HEK293 (cell line): ENCODE measurements around the gene UGT1A10.

Experiments
- CTCF ChIA-PET: fragments of 350-600 bp; formaldehyde crosslinking; extraction: SDS; loops from one replicate; lab custom pipeline; 2021; ENCODE audit warnings: antibody characterized with exemption; lab: Yijun Ruan, JAX
- POLR2A ChIA-PET: fragments of 300-600 bp; formaldehyde crosslinking; extraction: SDS; loops from one replicate; lab custom pipeline; 2020; ENCODE audit warnings: antibody characterized with exemption, inconsistent platforms; lab: Yijun Ruan, JAX
- H3K27ac ChIP-seq: fragments of 200-500 bp; sonication (Bioruptor generic); 2 replicates; pipeline ENCODE4 v1.5.1; 2014; ENCODE audit warnings: low read depth, low read length, control low read depth, inconsistent platforms; ENCODE audit errors: extremely low read depth
- H3K36me3 ChIP-seq, 2 experiments: fragments of 200-500 bp in 1 of 2; sonication (Bioruptor generic) in 1 of 2; 1 replicate in 1 of 2; 2 replicates in 1 of 2; pipeline ENCODE4 v1.5.1; 2014 to 2017; ENCODE audit warnings: inconsistent platforms in 2 of 2, low read length in 2 of 2; ENCODE audit not compliant: control insufficient read depth in 2 of 2, insufficient read depth in 1 of 2
- H3K4me1 ChIP-seq: fragments of 200-500 bp; sonication (Bioruptor generic); 2 replicates; pipeline ENCODE4 v1.5.1; 2014; ENCODE audit warnings: mild to moderate bottlenecking, low read length, inconsistent platforms; ENCODE audit not compliant: control insufficient read depth, insufficient read depth
- H3K4me3 ChIP-seq: 2 replicates; pipeline ENCODE4 v1.5.1; 2011; ENCODE audit warnings: low read depth, mild to moderate bottlenecking, control low read depth, low read length, moderate library complexity
- H3K9me3 ChIP-seq: fragments of 200-500 bp; sonication (Bioruptor generic); 2 replicates; pipeline ENCODE4 v1.5.1; 2014; ENCODE audit warnings: low read depth, low read length, inconsistent platforms; ENCODE audit not compliant: control insufficient read depth, insufficient read depth
- GLIS2 ChIP-seq: fragments of 450-650 bp; formaldehyde crosslinking; IDR thresholded peaks from 2 replicates; pipeline ENCODE4 v1.5.1; 2016; ENCODE audit warnings: missing biosample characterization, missing genetic modification characterization
- IKZF3 ChIP-seq: fragments of 450-650 bp; IDR thresholded peaks from 2 replicates; pipeline ENCODE4 v1.5.0; 2018; ENCODE audit warnings: missing biosample characterization, mild to moderate bottlenecking, missing genetic modification characterization, moderate library complexity
- ZBTB21 ChIP-seq: fragments of 450-650 bp; formaldehyde crosslinking; IDR thresholded peaks from 2 replicates; pipeline ENCODE4 v1.5.1; 2017; ENCODE audit warnings: missing biosample characterization, missing genetic modification characterization
- ZBTB8A ChIP-seq: fragments of 450-650 bp; formaldehyde crosslinking; IDR thresholded peaks from 2 replicates; pipeline ENCODE4 v1.5.1; 2016; ENCODE audit warnings: missing biosample characterization, missing genetic modification characterization
- ZEB2 ChIP-seq: fragments of 450-650 bp; formaldehyde crosslinking; IDR thresholded peaks from 2 replicates; pipeline ENCODE4 v1.5.1; 2016; ENCODE audit warnings: missing biosample characterization, missing genetic modification characterization
- ZNF114 ChIP-seq: fragments of 450-650 bp; formaldehyde crosslinking; IDR thresholded peaks from 2 replicates; pipeline ENCODE4 v1.5.0; 2017; ENCODE audit warnings: missing biosample characterization, missing genetic modification characterization
- ZNF133 ChIP-seq: fragments of 450-650 bp; formaldehyde crosslinking; IDR thresholded peaks from 2 replicates; pipeline ENCODE4 v1.5.1; 2016; ENCODE audit warnings: missing biosample characterization, missing genetic modification characterization
- ZNF140 ChIP-seq: fragments of 450-650 bp; formaldehyde crosslinking; IDR thresholded peaks from 2 replicates; pipeline ENCODE4 v1.5.1; 2016; ENCODE audit warnings: missing biosample characterization, missing genetic modification characterization
- ZNF157 ChIP-seq: fragments of 450-650 bp; formaldehyde crosslinking; IDR thresholded peaks from 2 replicates; pipeline ENCODE4 v1.5.1; 2016; ENCODE audit warnings: missing biosample characterization, missing genetic modification characterization
- ZNF175 ChIP-seq: fragments of 450-650 bp; formaldehyde crosslinking; IDR thresholded peaks from 2 replicates; pipeline ENCODE4 v1.5.1; 2016; ENCODE audit warnings: missing biosample characterization, missing genetic modification characterization
- ZNF292 ChIP-seq: fragments of 450-650 bp; formaldehyde crosslinking; IDR thresholded peaks from 2 replicates; pipeline ENCODE4 v1.5.1; 2016; ENCODE audit warnings: low read depth, missing biosample characterization, missing genetic modification characterization, borderline replicate concordance
- ZNF335 ChIP-seq: fragments of 450-650 bp; formaldehyde crosslinking; conservative IDR thresholded peaks from 2 replicates; pipeline ENCODE4 v1.5.1; 2016; ENCODE audit warnings: missing biosample characterization, missing genetic modification characterization
- ZNF366 ChIP-seq: fragments of 450-650 bp; formaldehyde crosslinking; conservative IDR thresholded peaks from 2 replicates; pipeline ENCODE4 v1.5.1; 2016; ENCODE audit warnings: missing biosample characterization, missing genetic modification characterization
- ZNF510 ChIP-seq: fragments of 450-650 bp; formaldehyde crosslinking; IDR thresholded peaks from 2 replicates; pipeline ENCODE4 v1.5.1; 2018; ENCODE audit warnings: mild to moderate bottlenecking, missing genetic modification characterization, missing biosample characterization; ENCODE audit not compliant: insufficient replicate concordance
- ZNF521 ChIP-seq: fragments of 450-650 bp; formaldehyde crosslinking; IDR thresholded peaks from 2 replicates; pipeline ENCODE4 v1.5.1; 2017; ENCODE audit warnings: missing biosample characterization, mild to moderate bottlenecking, missing genetic modification characterization
- ZNF560 ChIP-seq: fragments of 450-650 bp; formaldehyde crosslinking; IDR thresholded peaks from 2 replicates; pipeline ENCODE4 v1.5.1; 2017; ENCODE audit warnings: missing biosample characterization, missing genetic modification characterization, borderline replicate concordance
- ZNF585B ChIP-seq: fragments of 450-650 bp; formaldehyde crosslinking; IDR thresholded peaks from 2 replicates; pipeline ENCODE4 v1.5.1; 2016; ENCODE audit warnings: missing biosample characterization, missing genetic modification characterization
- ZNF658 ChIP-seq: fragments of 450-650 bp; formaldehyde crosslinking; IDR thresholded peaks from 2 replicates; pipeline ENCODE4; 2016; ENCODE audit warnings: missing biosample characterization, missing genetic modification characterization
- ZNF670 ChIP-seq: fragments of 450-650 bp; formaldehyde crosslinking; IDR thresholded peaks from 2 replicates; pipeline ENCODE4 v1.5.1; 2016; ENCODE audit warnings: missing biosample characterization, missing genetic modification characterization, low read depth
- TF ChIP-seq, protein P1 (sequence below): sonication (generic); formaldehyde crosslinking; IDR thresholded peaks from 2 replicates; pipeline ENCODE4 v1.8.1; 2022; ENCODE audit warnings: mild to moderate bottlenecking, moderate library complexity, missing genetic modification reagents
- TF ChIP-seq, protein P2 (sequence below): fragments of 450-650 bp; formaldehyde crosslinking; IDR thresholded peaks from 2 replicates; pipeline ENCODE4 v1.5.1; 2016; ENCODE audit warnings: missing biosample characterization, missing genetic modification characterization
- TF ChIP-seq, protein P3 (sequence below): fragments of 450-650 bp; IDR thresholded peaks from 2 replicates; pipeline ENCODE4 v1.5.1; 2018; ENCODE audit warnings: missing biosample characterization, missing genetic modification characterization
- TF ChIP-seq, protein P4 (sequence below): fragments of 450-650 bp; formaldehyde crosslinking; IDR thresholded peaks from 2 replicates; pipeline ENCODE4 v1.5.1; 2016; ENCODE audit warnings: missing biosample characterization, missing genetic modification characterization

The UGT1A10 gene

DNA sequence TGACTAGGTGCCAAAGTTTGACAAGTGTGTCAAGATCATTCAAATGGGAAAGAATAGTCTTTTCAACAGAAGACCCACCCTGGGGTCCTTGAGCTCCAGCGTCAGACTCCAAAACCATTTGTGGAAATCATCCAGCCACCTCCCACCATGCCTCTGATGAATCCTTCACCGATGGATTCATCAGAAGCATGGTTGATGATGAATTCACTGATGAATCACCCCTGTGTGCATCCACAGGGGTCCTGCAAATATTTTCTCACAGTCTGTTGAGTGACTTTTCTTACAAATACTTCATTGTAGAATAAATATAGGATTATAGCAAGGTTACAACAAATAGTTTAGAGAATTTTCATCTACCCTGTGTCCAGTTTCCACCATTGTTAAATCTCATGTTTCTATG lies 39.8 kb downstream of the UGT1A10 start:
- H3K27ac ChIP-seq, result no peak overlapping the region

DNA sequence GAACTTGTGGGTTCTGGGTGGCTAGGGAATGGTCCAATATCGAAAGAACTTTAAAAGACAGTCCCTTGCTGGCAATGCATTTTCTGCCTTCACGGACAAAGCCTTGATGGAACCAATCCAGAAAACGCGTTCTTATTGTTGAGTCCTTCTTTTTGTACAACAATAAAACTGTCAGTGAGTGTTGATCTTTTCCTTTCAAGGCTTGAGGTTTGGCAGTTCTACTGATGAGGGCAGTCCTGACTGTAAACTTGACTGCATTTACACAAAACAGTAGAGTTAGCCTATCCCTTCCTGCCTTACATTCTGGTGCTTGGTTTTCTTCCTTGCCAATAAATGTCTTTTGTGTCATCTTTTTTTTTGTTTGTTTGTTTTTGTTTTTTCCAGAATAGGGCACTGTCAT lies 42.9 kb downstream of the UGT1A10 start:
- Histone ChIP-seq H3K9me3 (no peaks in the 10 kb centered on the region), H3K4me3 (no peak overlapping the region), H3K27ac (no peak overlapping the region), H3K36me3 (no peaks in the 10 kb centered on the region), H3K4me1 (peaks cover 4% of the 10 kb centered on the region; the same call in 1 of the 2 replicates)
- ChIA-PET CTCF (no interaction called here), POLR2A (no interaction called here)
- TF ChIP-seq ZBTB21, result no peak
- TF ChIP-seq IKZF3, result no peak
- TF ChIP-seq, protein P1, sequence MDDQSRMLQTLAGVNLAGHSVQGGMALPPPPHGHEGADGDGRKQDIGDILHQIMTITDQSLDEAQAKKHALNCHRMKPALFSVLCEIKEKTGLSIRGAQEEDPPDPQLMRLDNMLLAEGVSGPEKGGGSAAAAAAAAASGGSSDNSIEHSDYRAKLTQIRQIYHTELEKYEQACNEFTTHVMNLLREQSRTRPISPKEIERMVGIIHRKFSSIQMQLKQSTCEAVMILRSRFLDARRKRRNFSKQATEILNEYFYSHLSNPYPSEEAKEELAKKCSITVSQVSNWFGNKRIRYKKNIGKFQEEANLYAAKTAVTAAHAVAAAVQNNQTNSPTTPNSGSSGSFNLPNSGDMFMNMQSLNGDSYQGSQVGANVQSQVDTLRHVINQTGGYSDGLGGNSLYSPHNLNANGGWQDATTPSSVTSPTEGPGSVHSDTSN, result no peak
- no peak for TF ChIP-seq ZNF335
- no peak for TF ChIP-seq ZNF585B
- TF ChIP-seq, protein P2, sequence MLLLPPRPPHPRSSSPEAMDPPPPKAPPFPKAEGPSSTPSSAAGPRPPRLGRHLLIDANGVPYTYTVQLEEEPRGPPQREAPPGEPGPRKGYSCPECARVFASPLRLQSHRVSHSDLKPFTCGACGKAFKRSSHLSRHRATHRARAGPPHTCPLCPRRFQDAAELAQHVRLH (tag by site-specific recombination), result no peak

More for the DNA sequence above, 39.8 kb downstream of the UGT1A10 start:
- ChIA-PET POLR2A (no interaction called here), CTCF (interaction anchor here (1.5 kb wide), 1 partner anchor 36 kb away, joined by 4 read pairs; the partner anchor contains the start of gene UGT1A5)
- Histone ChIP-seq H3K4me1 (peaks cover 4% of the 10 kb centered on the region; the same call in 1 of the 2 replicates), H3K4me3 (no peak overlapping the region), H3K9me3 (no peaks in the 10 kb centered on the region), H3K36me3 (no peaks in the 10 kb centered on the region)
- TF ChIP-seq ZNF366, result no peak
- TF ChIP-seq ZNF510 (tag by site-specific recombination), result no peak
- TF ChIP-seq, protein P3, sequence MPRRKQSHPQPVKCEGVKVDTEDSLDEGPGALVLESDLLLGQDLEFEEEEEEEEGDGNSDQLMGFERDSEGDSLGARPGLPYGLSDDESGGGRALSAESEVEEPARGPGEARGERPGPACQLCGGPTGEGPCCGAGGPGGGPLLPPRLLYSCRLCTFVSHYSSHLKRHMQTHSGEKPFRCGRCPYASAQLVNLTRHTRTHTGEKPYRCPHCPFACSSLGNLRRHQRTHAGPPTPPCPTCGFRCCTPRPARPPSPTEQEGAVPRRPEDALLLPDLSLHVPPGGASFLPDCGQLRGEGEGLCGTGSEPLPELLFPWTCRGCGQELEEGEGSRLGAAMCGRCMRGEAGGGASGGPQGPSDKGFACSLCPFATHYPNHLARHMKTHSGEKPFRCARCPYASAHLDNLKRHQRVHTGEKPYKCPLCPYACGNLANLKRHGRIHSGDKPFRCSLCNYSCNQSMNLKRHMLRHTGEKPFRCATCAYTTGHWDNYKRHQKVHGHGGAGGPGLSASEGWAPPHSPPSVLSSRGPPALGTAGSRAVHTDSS, result no peak
- TF ChIP-seq ZNF521 (tag by site-specific recombination), result no peak
- TF ChIP-seq ZNF670 (tag by site-specific recombination), result no peak
- no peak for TF ChIP-seq ZNF658

DNA sequence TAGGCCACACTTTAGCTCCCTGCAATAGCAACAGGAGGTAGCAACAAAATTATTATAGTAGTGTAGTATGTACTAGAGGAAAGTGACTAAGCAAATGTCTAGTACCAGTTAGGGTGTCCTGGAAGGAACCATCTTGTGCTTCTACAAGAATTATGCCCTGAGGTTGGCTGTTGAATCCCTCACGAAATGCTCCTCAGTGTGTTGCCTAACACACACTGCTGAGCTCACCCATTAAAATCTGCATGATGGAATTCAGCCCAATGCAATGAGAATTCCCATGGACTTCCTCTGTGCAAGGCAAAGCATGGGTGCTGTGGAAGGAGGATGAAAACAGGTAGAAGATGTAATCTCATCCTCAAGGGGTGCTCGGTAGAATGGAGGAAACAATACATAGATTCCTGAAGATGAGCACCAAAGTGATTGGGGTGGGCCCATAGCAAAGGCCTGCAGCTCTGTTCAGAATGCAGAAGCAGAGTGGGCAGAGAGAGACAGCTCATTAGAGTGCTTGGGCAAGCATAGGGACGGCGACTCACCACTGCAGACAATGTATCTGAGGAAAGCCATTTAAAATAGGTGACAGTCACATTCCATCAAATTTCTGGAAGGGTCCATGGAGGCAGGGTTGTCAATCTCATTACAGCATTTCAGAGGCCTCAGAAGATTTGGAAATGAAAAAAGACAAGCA lies 44.3 kb downstream of the UGT1A10 start:
- H3K9me3 ChIP-seq, result no peaks in the 10 kb centered on the region
- no peaks in the 10 kb centered on the region for H3K4me1 ChIP-seq
- ChIA-PET POLR2A (no interaction called here), CTCF (no interaction called here)
- no peaks in the 10 kb centered on the region for H3K36me3 ChIP-seq
- no peak overlapping the region for H3K27ac ChIP-seq
- TF ChIP-seq ZBTB8A (tag by site-specific recombination), result no peak
- TF ChIP-seq ZNF133 (tag by site-specific recombination), result no peak
- TF ChIP-seq ZNF157 (tag by site-specific recombination), result no peak
- TF ChIP-seq ZNF560 (tag by site-specific recombination), result no peak
- TF ChIP-seq ZNF114 (tag by site-specific recombination), result no peak
- TF ChIP-seq GLIS2 (tag by site-specific recombination), result no peak
- TF ChIP-seq, protein P4, sequence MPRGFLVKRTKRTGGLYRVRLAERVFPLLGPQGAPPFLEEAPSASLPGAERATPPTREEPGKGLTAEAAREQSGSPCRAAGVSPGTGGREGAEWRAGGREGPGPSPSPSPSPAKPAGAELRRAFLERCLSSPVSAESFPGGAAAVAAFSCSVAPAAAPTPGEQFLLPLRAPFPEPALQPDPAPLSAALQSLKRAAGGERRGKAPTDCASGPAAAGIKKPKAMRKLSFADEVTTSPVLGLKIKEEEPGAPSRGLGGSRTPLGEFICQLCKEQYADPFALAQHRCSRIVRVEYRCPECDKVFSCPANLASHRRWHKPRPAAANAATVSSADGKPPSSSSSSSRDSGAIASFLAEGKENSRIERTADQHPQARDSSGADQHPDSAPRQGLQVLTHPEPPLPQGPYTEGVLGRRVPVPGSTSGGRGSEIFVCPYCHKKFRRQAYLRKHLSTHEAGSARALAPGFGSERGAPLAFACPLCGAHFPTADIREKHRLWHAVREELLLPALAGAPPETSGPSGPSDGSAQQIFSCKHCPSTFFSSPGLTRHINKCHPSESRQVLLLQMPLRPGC (tag by site-specific recombination), result no peak
- no peak for TF ChIP-seq ZNF140 (tag by site-specific recombination)
- TF ChIP-seq ZEB2 (tag by site-specific recombination), result no peak
- no peak for TF ChIP-seq ZNF292
- TF ChIP-seq ZNF175 (tag by site-specific recombination), result no peak
- TF ChIP-seq, all 188 proteins: peak for 0
- H3K4me3 ChIP-seq, result no peak overlapping the region
